HG02759 (cell line): ENCODE results near the gene FMO5.
"Not testable (repeated sequence)": the region's sequence is repeated elsewhere in the genome, so short reads cannot be mapped to it uniquely, and the experiment has no call there.

Experiments used
- ATAC-seq: cut with Tn5 transposase; IDR thresholded peaks from one replicate; pipeline ENCODE4 v1.9.1; 2021; ENCODE audit warnings: mild to moderate bottlenecking, moderate library complexity; ENCODE audit not compliant: unreplicated experiment

FMO5 gene

DNA sequence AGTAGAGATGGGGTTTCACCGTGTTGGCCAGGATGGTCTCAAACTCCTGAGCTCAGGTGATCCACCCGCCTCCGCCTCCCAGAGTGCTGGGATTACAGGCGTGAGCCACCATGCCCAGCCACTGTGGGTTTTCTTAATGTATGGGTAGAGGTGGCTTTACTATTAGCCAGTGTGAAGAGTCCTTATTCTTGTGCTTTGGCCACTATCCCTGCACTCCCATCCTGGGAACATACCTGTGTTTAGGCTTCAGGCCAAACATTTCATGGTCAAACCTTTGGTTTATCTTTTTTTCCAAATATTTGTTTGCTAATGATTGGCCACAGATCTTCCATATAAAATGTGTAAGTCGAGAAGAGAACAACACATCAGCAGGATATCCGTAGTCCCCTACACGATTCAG lies 16.5 kb downstream of the FMO5 start:
- no peak for ATAC-seq

DNA sequence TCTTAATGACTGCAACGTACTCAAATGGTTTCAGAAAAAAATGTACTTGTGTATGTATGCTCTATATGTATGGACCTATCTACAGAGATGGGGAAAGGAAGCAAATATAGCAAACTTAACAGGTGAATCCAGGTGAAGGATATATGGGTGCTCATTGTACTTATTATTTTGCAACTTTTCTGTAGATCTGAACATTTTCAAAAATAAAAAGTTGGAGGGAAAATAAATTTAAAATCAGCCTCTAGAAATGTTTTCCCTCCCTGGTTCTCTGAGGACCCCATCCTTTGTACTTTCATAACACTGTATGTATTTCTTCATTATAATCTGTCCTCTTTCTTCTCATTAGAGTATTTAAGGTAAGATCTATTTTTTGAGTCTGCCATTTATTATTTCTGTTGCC lies 17.9 kb downstream of the FMO5 start:
- ATAC-seq: no peak

DNA sequence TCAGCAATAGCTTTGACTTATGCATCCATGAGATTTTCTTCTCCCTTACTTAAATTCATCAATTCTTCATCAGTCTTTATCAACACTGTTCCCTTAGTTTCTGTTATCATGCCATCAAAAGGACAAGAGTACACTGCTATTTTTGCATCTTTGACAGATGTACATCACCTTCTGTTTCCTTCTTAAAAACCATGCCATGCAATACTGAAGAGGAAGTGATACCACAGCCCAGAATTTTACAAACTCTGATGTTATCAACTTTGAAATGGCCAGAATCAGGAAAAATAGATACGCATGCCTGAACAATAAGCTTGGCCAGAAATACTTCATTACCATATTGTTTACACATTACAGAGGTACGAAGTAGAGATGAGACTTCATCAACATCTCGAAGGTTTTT lies 21.1 kb downstream of the FMO5 start:
- ATAC-seq: no peak

- ATAC-seq: no peak
Observed at GRCh38 chr1:147202576-147202975, 22.6 kb downstream of the FMO5 start.

GRCh38 chr1:147201786-147202185 lies 23.4 kb downstream of the FMO5 start:
- no peak for ATAC-seq

GRCh38 chr1:147201276-147201675 lies 23.9 kb downstream of the FMO5 start:
- ATAC-seq: no peak

- not testable (repeated sequence) for ATAC-seq
Observed at GRCh38 chr1:147197324-147197723, 27.8 kb downstream of the FMO5 start.

- ATAC-seq: no peak
Observed at GRCh38 chr1:147189514-147189913, 35.6 kb downstream of the FMO5 start.

DNA sequence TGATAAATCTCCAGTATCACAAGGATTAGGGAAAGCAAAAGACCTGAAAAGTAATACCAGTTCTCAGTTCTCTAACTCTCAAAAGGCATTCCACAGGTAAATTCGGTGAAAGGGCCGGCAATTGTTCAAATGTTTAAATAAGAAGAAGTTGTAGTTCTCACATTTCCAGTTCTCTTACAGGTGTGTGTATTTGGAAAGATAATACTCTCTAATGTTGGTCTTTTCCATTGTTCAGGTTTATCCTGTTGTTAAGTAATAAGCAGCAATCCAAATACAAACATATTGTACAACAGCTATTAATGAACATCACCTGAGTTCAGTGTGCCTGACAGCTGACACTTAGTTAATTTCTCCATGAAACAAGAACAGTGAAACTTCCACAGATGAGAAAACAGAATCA lies 39.7 kb downstream of the FMO5 start:
- ATAC-seq: no peak

DNA sequence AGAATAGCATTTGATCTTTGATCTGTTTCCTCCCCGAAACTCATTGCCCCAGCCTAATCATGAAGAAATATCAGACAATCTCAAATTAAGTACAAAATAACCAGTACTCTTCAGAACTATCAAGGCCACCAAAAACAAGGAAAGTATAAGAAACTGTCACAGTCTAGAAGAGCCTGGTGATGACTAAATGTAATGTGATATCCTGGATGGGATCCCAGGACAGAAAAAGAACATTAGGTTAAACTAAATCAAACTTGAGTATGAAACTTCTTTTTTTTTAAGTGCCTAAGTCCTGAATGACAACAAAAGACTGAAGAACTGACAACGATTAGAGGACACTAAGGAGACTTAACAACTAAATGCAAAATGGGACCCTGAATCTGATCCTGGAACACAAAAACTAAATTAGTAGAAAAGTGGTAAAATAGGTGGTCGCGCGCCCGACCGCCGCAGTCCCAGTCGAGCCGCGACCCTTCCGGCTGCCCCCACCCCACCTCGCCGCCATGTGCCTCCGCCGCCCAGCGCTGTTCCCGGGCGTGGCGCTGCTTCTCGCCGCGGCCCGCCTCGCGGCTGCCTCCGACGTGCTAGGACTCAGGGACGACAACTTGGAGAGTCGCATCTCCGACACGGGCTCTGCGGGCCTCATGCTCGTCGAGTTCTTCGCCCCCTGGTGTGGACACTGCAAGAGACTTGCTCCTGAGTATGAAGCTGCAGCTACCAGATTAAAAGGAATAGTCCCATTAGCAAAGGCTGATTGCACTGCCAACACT lies 47.3 kb downstream of the FMO5 start:
- no peak for ATAC-seq

DNA sequence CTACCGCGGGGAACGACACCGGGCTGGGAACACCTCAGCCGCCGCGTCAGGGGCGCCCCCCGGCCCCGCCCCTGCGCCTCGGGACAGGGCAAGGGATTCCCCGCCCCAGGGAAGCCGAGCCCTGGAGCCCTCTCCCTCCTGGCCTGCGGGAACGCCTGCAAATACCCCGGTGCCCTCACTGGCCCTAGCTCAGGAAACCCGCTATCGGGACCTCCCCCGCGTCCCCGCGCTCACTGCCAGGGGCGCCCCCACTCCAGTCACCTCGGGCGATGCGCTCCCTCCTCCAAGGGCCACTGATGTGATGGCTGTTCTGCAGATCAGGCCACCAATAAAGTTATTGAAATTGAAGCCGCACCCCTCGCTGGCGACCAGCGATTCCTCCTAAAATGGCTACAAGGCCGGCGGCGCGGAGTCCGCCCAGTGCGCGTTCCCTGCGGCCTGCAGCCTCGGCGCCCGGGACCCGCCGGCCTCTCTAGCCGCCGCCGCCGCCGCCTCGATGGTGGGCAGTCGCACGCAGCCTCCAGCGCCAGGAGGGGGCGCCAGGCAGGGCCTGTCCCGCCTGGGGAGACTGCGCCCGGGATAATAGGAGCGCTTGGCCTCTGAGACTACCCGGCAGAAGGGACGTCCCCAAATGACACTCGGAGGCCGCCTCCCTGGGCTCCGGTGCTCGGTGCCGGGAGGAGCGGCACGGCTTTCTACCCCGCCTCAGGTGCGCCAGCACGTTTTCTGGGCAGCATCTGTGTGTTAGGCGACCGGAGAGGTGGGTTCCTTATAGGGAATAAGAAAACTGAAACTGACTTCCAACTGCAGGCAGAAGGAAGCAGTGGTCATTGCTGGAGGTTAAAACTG lies 52.7 kb downstream of the FMO5 start, which contains the start of gene PRKAB2:
Gene PRKAB2 (minus strand): TSS at position 303 of the 849 bp plus-strand sequence. CDS start 326 bp downstream, outside the sequence.
- ATAC-seq: peak; percentile 89

DNA sequence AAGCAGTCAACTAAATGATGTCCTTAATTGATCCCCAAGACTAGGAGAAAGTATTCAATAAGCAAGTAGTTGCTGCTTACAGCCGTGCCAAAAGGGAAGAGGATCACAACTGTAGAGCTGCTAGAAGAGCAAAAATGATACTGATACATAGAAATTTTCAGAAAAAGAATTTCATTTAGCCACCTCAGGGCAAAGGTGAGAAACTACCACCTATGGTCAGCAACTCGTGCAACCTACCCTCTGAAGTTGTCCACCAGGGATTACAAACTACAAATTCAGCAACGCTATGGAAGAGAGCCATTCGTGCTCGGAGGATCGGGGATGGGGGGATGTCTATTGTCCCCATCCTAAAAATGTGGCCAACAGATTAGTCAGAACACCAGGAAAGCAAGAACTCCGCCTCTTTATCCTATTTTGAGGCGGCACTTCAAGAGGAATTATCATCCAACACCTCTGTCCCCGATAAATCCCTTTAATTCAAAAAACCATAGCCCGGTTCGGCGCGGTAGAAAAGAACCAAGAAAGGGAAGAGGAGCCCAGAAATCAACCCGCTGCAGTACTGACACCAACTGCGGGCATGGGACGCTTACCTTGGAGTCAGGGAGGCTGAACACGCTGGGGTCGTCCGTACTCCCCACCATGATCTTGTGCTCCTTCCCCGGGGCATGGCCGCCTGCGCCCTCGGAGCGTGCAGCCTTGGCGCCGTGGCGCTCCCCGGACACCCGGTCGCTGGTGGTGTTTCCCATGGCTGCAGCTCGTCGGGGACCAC lies 53.6 kb downstream of the FMO5 start:
- no peak for ATAC-seq

GRCh38 chr1:147169840-147170674 lies 55.1 kb downstream of the FMO5 start:
- ATAC-seq: no peak

DNA sequence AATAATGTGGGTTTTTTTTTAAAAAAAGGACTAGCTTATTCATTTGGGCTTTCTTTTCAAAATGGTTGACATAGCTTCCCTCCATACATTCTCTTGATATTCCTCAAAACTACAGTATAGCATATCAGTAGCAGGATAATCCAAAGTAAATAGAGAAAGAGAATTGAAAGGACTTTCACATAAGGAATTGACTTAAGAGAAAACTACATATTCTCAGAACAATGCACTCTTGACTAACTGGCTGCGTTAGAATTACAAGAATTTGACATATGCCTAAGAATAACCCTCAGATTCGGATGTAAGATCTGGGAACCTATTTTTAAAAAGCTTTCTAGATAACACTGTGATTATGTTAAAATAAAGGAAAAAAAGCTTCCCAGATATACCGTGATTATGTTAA lies 56.0 kb downstream of the FMO5 start:
- no peak for ATAC-seq

DNA sequence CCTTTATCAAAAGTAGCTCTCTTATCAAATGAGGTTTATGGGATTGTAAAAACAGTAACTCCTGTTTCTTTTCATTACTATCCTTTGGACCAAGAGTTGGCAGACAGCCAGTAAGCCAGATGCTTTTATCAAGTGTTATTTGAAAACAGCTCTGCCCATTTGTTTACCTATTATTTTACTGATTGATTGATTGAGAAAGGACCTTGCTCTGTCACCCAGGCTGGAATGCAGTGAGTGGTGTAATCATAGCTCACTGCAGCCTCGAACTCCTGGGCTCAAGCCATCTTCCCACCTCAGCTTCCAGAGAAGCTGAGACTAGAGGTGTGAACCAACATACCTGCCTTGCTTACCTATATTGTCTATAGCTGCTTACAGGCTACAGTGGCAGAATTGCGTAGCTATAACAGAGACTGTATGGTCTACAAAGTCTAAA lies 56.5 kb downstream of the FMO5 start:
- ATAC-seq: no peak

GRCh38 chr1:147167365-147167764 lies 57.8 kb downstream of the FMO5 start:
- no peak for ATAC-seq

DNA sequence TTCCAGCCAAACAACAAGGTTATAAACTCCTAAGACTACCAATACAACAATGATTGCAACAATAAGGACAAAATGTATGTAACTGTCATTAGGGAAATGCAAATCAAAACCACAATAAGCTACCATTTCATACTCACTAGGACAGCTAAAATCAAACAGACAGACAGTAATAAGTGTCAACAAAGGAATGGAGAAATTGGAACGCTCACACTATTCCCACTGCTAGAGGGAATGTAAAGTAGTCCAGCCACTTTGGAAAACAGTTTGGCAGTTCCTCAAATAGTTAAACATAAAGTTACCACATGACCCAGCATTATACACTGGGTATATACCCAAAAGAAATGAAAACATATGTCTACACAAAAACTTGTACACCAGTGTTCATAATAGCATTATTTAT lies 62.1 kb downstream of the FMO5 start:
- ATAC-seq: no peak

DNA sequence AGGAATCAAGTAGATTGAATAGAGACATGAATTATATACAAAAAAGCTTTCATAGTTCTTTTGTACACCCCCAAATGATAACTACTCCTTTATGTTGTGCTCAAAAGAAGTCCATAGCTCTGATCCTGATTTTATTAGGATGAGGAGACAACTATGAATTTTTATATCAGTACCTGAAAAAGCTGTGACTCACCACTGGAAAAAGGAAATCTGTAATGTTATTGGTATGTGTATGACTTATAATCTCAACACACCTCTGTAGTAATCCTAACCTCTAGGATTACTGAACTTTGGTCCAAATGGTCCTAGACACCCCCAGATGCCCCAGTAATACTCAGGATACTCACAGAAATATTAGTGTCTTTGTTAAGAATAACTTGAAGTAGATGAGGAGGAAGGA lies 63.0 kb downstream of the FMO5 start:
- ATAC-seq: no peak

GRCh38 chr1:147157116-147157515 lies 68.0 kb downstream of the FMO5 start:
- ATAC-seq: not testable (repeated sequence)

- ATAC-seq: no peak
Observed at GRCh38 chr1:147156642-147157041, 68.5 kb downstream of the FMO5 start.
